DND-41 (cell line): ENCODE results near the gene SLK.

ENCODE experiments used
- EZH2 ChIP-seq: IDR thresholded peaks from 3 replicates; pipeline ENCODE4 v1.6.1; 2012; ENCODE audit warnings: borderline replicate concordance, low read depth, mild to moderate bottlenecking, moderate library complexity, low read length, inconsistent platforms; ENCODE audit not compliant: severe bottlenecking
- TF ChIP-seq, protein P1 (sequence below): IDR thresholded peaks from 2 replicates; pipeline ENCODE4 v1.5.1; 2012; ENCODE audit warnings: borderline replicate concordance, low read length, moderate library complexity, mild to moderate bottlenecking; ENCODE audit not compliant: poor library complexity, severe bottlenecking; ENCODE audit errors: extremely low read depth

DNA sequence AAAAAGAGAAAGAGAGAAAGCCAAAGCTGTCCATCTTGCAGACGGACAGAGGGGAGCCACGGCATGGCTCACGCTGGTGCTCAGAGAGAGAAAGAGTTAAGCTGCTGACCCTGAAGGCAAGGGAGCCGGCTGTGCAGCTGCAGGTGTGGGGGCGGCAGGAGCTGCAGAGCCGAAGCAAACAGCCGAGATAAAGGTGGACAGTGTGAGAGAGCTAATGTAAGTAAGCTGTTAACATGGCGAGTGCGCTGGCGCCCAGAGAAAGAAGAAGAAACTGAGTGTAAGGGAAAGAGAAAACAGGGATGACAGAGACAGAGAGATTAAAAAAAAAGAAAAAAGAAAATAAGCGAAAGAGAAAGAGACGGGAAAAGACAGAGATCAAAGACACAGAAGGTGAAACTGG lies 100.6 kb downstream of the SLK start:
- TF ChIP-seq, protein P1, sequence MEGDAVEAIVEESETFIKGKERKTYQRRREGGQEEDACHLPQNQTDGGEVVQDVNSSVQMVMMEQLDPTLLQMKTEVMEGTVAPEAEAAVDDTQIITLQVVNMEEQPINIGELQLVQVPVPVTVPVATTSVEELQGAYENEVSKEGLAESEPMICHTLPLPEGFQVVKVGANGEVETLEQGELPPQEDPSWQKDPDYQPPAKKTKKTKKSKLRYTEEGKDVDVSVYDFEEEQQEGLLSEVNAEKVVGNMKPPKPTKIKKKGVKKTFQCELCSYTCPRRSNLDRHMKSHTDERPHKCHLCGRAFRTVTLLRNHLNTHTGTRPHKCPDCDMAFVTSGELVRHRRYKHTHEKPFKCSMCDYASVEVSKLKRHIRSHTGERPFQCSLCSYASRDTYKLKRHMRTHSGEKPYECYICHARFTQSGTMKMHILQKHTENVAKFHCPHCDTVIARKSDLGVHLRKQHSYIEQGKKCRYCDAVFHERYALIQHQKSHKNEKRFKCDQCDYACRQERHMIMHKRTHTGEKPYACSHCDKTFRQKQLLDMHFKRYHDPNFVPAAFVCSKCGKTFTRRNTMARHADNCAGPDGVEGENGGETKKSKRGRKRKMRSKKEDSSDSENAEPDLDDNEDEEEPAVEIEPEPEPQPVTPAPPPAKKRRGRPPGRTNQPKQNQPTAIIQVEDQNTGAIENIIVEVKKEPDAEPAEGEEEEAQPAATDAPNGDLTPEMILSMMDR: no peak
- TF ChIP-seq EZH2: no peak
